Measurements from ENCODE around the gene REV1.
A peak's percentile ranks its signal among the peaks of the same experiment; 100 is the strongest.

DNA sequence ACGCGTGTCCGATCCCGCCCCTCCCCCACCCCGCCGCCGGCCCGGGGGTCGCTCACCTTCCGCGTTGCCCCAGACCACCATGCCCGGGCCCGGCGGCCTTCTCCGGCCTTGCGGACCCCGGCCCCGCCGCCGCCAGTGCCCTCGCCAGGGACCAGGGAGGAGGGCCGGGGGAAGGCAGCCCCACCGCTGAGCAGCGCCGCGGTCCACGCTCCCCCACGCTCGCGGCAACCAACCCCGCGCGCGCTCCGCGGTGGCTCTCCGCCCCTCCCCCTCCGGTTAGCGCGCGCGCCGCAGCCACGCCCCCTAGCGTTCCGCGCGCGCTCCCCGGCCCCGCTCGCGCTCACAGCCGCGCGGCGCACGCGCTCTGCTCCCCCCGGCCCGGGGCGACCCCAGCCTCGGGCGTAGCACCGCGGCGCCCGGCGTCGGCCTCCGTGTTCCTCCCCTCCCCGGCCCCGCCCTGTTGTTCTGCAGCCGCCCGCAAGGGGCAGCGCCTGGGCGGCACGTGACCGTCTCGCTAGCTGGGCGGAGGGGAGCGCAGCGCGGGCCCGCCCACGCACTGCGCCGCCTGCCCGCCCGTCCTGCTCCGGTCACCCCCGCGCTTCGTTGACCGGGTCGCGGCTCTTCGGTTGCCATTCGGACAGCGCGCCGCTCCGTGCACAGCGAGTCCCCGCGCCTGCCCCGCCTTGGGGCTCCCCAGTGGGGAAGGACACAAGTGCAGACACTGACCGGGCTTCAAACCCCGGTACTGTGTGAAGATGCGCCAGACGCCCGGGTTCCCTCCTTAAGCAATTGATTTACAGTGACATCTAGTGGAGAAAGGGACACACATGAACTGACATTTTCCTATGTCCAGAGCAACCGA, at the start of gene REV1:
- no peak for TF ChIP-seq GABPA (IDR thresholded peaks at IDR 0.05 in 1 of 2, conservative IDR thresholded peaks at IDR 0.05 in 1 of 2)
- TF ChIP-seq, protein P1, sequence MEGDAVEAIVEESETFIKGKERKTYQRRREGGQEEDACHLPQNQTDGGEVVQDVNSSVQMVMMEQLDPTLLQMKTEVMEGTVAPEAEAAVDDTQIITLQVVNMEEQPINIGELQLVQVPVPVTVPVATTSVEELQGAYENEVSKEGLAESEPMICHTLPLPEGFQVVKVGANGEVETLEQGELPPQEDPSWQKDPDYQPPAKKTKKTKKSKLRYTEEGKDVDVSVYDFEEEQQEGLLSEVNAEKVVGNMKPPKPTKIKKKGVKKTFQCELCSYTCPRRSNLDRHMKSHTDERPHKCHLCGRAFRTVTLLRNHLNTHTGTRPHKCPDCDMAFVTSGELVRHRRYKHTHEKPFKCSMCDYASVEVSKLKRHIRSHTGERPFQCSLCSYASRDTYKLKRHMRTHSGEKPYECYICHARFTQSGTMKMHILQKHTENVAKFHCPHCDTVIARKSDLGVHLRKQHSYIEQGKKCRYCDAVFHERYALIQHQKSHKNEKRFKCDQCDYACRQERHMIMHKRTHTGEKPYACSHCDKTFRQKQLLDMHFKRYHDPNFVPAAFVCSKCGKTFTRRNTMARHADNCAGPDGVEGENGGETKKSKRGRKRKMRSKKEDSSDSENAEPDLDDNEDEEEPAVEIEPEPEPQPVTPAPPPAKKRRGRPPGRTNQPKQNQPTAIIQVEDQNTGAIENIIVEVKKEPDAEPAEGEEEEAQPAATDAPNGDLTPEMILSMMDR (IDR thresholded peaks at IDR 0.05; ENCODE audit: low read depth, low read length, missing input control), result peak; percentile 75
- TF ChIP-seq, protein P2, sequence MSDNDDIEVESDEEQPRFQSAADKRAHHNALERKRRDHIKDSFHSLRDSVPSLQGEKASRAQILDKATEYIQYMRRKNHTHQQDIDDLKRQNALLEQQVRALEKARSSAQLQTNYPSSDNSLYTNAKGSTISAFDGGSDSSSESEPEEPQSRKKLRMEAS (IDR thresholded peaks at IDR 0.05), result no peak
- TF ChIP-seq, protein P3, sequence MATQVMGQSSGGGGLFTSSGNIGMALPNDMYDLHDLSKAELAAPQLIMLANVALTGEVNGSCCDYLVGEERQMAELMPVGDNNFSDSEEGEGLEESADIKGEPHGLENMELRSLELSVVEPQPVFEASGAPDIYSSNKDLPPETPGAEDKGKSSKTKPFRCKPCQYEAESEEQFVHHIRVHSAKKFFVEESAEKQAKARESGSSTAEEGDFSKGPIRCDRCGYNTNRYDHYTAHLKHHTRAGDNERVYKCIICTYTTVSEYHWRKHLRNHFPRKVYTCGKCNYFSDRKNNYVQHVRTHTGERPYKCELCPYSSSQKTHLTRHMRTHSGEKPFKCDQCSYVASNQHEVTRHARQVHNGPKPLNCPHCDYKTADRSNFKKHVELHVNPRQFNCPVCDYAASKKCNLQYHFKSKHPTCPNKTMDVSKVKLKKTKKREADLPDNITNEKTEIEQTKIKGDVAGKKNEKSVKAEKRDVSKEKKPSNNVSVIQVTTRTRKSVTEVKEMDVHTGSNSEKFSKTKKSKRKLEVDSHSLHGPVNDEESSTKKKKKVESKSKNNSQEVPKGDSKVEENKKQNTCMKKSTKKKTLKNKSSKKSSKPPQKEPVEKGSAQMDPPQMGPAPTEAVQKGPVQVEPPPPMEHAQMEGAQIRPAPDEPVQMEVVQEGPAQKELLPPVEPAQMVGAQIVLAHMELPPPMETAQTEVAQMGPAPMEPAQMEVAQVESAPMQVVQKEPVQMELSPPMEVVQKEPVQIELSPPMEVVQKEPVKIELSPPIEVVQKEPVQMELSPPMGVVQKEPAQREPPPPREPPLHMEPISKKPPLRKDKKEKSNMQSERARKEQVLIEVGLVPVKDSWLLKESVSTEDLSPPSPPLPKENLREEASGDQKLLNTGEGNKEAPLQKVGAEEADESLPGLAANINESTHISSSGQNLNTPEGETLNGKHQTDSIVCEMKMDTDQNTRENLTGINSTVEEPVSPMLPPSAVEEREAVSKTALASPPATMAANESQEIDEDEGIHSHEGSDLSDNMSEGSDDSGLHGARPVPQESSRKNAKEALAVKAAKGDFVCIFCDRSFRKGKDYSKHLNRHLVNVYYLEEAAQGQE (IDR thresholded peaks at IDR 0.05), result no peak
- TF ChIP-seq YY1 (IDR thresholded peaks at IDR 0.05), result peak; percentile 45
- TF ChIP-seq JUND (IDR thresholded peaks at IDR 0.05), result no peak
- no peak for TF ChIP-seq TAF1 (conservative IDR thresholded peaks at IDR 0.05)
- no peak for TF ChIP-seq FOXA2 (IDR thresholded peaks at IDR 0.05)
- TF ChIP-seq NR2F2 (IDR thresholded peaks at IDR 0.05), result no peak

Data from liver (tissue), 3 donors.